ENCODE data around the gene ULK1. TPM values are rescaled to one million over a fixed set of nuclear protein-coding genes. Genes with fewer than 3 reads are reported as not detected.
"Not testable (repeated sequence)": the region's sequence is repeated elsewhere in the genome, so short reads cannot be mapped to it uniquely, and the experiment has no call there.

Gene ULK1
- total RNA-seq, 4 donors from 2014 or later: 17.5 to 140 (median 28.0) TPM

- H3K4me1 ChIP-seq: peaks cover 0 to 34% (median 23%) of the 10 kb centered on the region in 4 donors
- intact Hi-C loops (cut with DNase I; ENCODE audit: low total_unique reads): no loop called here
- WGBS, 2 donors (ENCODE audit: low coverage in 1 of 2): 60 to 84% methylated on average over 2 to 16 of the region's 16 CpGs
Observed at GRCh38 chr12:131959641-131960589, 65.5 kb downstream of the ULK1 start.

GRCh38 chr12:131960590-131961325 is 66.3 kb downstream of the ULK1 start:
- H3K36me3 ChIP-seq; H3K9me3 ChIP-seq; H3K27ac ChIP-seq; intact Hi-C loops (cut with DNase I; ENCODE audit: low total_unique reads); in situ Hi-C loops (cut with MboI; ENCODE audit: low pct_ligation_motif_present in 1 of 4, low pct_unique_long_range_greater_than_20kb in 1 of 4, low sequenced_read_pairs in 3 of 4); H3K4me3 ChIP-seq; DNase-seq; H3K27me3 ChIP-seq: not testable (repeated sequence)
- 92% methylated on average over 17 of the region's 30 CpGs; no CpG with 5 or more reads in 1 of the 2 donors for WGBS, 2 donors (ENCODE audit: low coverage in 1 of 2)
- H3K4me1 ChIP-seq: peaks cover 0 to 39% (median 22%) of the 10 kb centered on the region in 4 donors

More at GRCh38 chr12:131959641-131960589, 65.5 kb downstream of the ULK1 start:
- no peak for DNase-seq
- Histone ChIP-seq H3K4me3 (no peak overlapping the region), H3K27ac (no peak overlapping the region), H3K36me3 (peaks cover 0 to 4% (median 0%) of the 10 kb centered on the region in 4 donors), H3K27me3 (no peaks in the 10 kb centered on the region), H3K9me3 (no peaks in the 10 kb centered on the region)
- no peak for TF ChIP-seq POLR2A (IDR thresholded peaks at IDR 0.05)
- TF ChIP-seq POLR2AphosphoS5 (IDR thresholded peaks at IDR 0.05): no peak
- TF ChIP-seq CTCF (IDR thresholded peaks at IDR 0.05): no peak
- TF ChIP-seq EP300 (IDR thresholded peaks at IDR 0.05; ENCODE audit: low read depth): no peak
- in situ Hi-C loops (cut with MboI; ENCODE audit: low pct_ligation_motif_present in 1 of 4, low pct_unique_long_range_greater_than_20kb in 1 of 4, low sequenced_read_pairs in 3 of 4): no loop called here

GRCh38 chr12:131961328-131961727 is 66.9 kb downstream of the ULK1 start:
- H3K4me3 ChIP-seq; H3K9me3 ChIP-seq; intact Hi-C loops (cut with DNase I; ENCODE audit: low total_unique reads); H3K36me3 ChIP-seq; DNase-seq; H3K27me3 ChIP-seq; H3K27ac ChIP-seq; in situ Hi-C loops (cut with MboI; ENCODE audit: low pct_ligation_motif_present in 1 of 4, low pct_unique_long_range_greater_than_20kb in 1 of 4, low sequenced_read_pairs in 3 of 4): not testable (repeated sequence)
- WGBS, 2 donors (ENCODE audit: low coverage in 1 of 2): 86% methylated on average over 1 of the region's 20 CpGs; no CpG with 5 or more reads in 1 of the 2 donors
- peaks cover 0 to 33% (median 17%) of the 10 kb centered on the region in 4 donors for H3K4me1 ChIP-seq

GRCh38 chr12:131962069-131962468 is 67.6 kb downstream of the ULK1 start:
- peaks cover 0 to 26% (median 14%) of the 10 kb centered on the region in 4 donors for H3K4me1 ChIP-seq
- in situ Hi-C loops (cut with MboI; ENCODE audit: low pct_ligation_motif_present in 1 of 4, low pct_unique_long_range_greater_than_20kb in 1 of 4, low sequenced_read_pairs in 3 of 4) (no loop called here), intact Hi-C loops (cut with DNase I; ENCODE audit: low total_unique reads) (no loop called here)
- no peaks in the 10 kb centered on the region for H3K27me3 ChIP-seq
- no peaks in the 10 kb centered on the region for H3K9me3 ChIP-seq
- WGBS, 2 donors (ENCODE audit: low coverage in 1 of 2): 86 to 92% methylated on average over 8 of the region's 8 CpGs
- no peak for TF ChIP-seq POLR2AphosphoS5 (IDR thresholded peaks at IDR 0.05)
- TF ChIP-seq EP300 (IDR thresholded peaks at IDR 0.05; ENCODE audit: low read depth): no peak
- no peak for TF ChIP-seq CTCF (IDR thresholded peaks at IDR 0.05)
- no peak for TF ChIP-seq POLR2A (IDR thresholded peaks at IDR 0.05)
- H3K27ac ChIP-seq: no peak overlapping the region
- H3K36me3 ChIP-seq: peaks cover 0 to 4% (median 0%) of the 10 kb centered on the region in 4 donors
- H3K4me3 ChIP-seq: no peak overlapping the region
- no peak for DNase-seq

- intact Hi-C loops (cut with DNase I; ENCODE audit: low total_unique reads) (no loop called here), in situ Hi-C loops (cut with MboI; ENCODE audit: low pct_ligation_motif_present in 1 of 4, low pct_unique_long_range_greater_than_20kb in 1 of 4, low sequenced_read_pairs in 3 of 4) (no loop called here)
- Histone ChIP-seq H3K36me3 (peaks cover 0 to 4% (median 0%) of the 10 kb centered on the region in 4 donors), H3K9me3 (no peaks in the 10 kb centered on the region), H3K4me3 (no peak overlapping the region), H3K27me3 (no peaks in the 10 kb centered on the region), H3K27ac (no peak overlapping the region), H3K4me1 (peaks cover 0 to 15% (median 7%) of the 10 kb centered on the region in 4 donors)
- no peak for DNase-seq
- WGBS, 2 donors (ENCODE audit: low coverage in 1 of 2): 80 to 86% methylated on average over 4 of the region's 4 CpGs
- TF ChIP-seq EP300 (IDR thresholded peaks at IDR 0.05; ENCODE audit: low read depth): no peak
- TF ChIP-seq CTCF (IDR thresholded peaks at IDR 0.05): no peak
- no peak for TF ChIP-seq POLR2A (IDR thresholded peaks at IDR 0.05)
- TF ChIP-seq POLR2AphosphoS5 (IDR thresholded peaks at IDR 0.05): no peak
Observed at GRCh38 chr12:131963381-131963780, 69.0 kb downstream of the ULK1 start.
